GM19372 (cell line): Measurements from ENCODE around the gene STAC3.

Source experiments
- ATAC-seq: cut with Tn5 transposase; IDR thresholded peaks from one replicate; pipeline ENCODE4 v1.9.1; 2021; ENCODE audit warnings: mild to moderate bottlenecking, low read depth, moderate library complexity; ENCODE audit not compliant: unreplicated experiment

Gene STAC3

GRCh38 chr12:57255916-57256315 lies 4.9 kb upstream of the STAC3 start:
- ATAC-seq, result no peak

- ATAC-seq, result no peak
Measured at GRCh38 chr12:57254506-57255280, 3.7 kb upstream of the STAC3 start.

DNA sequence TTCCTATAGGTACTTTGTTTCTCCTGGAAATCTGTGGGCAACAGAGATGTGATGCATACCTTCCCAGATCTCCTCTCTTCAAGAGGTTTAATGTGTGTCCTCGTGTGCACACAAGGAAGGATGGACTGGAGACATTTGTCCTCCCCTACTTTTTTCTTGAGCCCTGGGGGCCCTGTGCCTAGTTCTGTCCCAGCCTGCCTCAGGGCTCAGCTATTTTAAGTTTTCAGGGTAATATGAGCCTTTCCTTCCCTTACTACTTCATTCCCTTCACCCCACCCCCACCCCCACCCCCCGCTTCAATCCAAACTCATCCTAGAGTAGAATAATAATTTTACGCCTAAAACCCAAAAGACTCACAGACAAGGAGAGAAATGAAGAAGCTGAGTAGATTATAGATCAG lies 446 bp downstream of the STAC3 start:
- no peak for ATAC-seq

DNA sequence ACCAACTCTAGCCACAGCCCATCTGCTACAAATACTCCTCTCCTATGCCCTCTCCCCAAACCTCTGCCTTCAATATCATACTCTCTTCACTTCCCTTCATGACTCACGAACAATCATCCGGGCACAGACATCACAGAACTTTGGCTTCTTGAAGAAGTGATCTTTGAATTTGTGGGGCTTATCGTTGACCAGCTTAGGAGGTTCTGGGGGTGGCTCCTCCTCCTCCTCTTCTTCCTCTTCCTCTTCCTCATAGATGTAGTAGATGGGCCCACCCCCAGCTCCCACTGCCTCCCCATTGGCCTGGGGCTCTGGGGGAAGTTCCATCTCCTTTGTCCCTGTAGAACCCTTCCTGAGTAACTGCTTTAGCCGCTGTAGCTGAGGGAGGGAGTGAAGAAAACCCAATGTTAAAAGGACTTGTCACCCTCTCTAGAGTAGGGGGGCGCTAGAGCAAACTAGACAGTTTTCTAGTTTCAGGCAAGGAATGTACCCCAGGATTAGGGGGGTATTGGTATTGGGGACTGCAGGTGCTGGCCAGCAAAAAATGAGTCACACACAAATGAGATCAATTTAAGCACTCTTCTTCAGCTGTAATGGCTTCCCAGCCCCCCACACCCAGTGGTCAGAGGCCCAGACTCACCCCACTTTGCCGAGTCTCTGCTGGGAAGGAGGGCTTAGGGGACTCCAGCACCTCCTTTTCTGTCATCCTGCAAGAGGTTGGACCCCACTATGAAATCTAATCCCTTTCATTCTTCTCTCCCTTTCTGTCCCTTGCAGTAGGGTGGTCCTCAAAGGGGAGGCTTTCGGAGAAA lies 1.8 kb downstream of the STAC3 start:
- no peak for ATAC-seq

DNA sequence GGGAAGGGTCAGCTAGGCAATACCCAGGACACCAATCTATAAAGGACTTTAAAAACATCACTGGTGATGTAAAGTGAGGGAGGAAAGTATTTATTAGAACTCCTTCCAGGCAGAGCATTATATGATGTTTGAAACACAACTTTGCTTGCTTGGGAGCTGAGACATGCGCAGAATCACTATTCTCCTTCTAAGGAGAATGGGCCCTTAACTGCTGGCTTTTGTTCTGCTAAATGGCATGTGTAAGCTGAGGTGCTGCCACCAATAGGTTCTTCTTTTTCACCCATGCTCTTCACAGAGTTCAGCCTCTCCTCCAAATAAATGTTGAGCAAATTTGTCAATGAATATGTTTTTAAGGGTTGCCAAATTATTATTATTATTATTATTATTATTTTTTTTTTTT lies 3.9 kb downstream of the STAC3 start:
- no peak for ATAC-seq

DNA sequence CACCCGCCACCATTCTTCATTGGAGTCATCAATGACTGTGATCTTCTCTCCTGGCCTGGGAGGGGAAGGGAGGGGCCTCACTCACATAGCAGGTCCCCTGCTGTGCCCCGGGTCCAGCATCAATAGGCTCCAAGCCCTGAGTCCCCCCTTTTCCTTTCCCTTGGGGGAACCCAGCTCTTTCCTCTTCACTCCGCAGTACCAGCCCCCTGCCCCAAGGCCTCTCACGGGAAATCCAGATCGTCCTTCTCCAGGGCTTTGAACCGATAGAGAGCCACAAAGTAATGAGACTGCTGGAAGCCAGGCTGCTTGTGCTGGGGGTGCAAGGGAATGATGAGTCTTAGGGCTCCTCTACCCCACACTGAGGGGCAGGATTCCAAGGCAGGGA lies 6.7 kb downstream of the STAC3 start:
- ATAC-seq, result no peak

GRCh38 chr12:57243521-57244311 lies 7.3 kb downstream of the STAC3 start:
- ATAC-seq, result no peak

DNA sequence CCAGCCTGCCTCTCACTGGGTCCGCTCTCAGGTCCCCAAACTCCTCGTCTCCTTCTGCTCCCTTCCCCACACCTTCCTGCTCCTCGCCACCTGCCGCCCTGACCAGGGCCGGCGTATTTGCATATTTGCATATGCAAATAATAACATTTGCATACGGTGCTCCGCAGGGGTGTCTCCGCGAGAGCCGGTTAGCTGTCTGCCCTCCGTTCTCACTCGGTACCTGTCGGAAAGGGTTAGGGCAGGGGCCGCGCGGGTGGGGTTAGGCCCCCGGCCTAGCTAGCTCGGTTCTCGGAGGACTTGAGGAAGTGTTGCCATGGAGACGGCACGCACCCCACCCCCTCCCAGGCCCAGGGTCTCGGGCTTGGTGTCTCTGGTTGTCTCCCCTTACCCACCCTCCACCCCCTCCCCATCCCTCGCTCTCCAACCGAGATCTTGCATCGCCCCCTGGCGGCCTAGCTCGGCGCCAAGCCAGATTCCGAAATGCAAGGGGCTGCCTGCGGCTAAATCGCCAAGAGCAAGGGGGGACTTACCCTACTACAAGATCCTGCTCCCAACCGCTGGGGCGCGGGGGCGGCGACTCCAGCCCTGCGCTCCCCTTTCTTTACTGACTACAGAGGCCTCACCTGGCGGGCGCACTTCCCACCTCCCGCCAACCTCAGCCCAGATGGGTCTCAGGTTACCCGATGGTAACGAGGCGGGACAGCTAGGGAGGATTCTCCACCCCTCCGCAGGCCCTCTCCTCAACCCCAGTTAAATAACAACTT lies 8.1 kb downstream of the STAC3 start:
- ATAC-seq, result peak; percentile 33

DNA sequence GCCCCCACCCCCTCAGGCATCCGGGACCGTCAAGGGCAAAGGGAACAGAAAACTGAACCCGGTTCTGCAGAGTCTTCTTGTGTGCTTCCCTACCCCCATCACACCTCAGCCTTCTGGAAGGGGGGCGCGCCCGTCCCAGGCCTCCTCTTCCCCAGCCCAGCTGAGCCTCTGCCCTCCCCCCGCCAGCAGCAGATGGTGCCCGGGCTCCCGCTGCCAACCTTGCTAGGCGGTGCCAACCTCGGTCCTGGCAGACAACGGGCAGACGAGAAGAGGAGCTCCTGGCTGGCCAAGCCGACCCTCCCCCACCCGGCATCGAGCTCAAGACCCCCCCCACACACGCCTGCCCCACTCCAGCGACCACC lies 8.7 kb downstream of the STAC3 start:
- no peak for ATAC-seq

DNA sequence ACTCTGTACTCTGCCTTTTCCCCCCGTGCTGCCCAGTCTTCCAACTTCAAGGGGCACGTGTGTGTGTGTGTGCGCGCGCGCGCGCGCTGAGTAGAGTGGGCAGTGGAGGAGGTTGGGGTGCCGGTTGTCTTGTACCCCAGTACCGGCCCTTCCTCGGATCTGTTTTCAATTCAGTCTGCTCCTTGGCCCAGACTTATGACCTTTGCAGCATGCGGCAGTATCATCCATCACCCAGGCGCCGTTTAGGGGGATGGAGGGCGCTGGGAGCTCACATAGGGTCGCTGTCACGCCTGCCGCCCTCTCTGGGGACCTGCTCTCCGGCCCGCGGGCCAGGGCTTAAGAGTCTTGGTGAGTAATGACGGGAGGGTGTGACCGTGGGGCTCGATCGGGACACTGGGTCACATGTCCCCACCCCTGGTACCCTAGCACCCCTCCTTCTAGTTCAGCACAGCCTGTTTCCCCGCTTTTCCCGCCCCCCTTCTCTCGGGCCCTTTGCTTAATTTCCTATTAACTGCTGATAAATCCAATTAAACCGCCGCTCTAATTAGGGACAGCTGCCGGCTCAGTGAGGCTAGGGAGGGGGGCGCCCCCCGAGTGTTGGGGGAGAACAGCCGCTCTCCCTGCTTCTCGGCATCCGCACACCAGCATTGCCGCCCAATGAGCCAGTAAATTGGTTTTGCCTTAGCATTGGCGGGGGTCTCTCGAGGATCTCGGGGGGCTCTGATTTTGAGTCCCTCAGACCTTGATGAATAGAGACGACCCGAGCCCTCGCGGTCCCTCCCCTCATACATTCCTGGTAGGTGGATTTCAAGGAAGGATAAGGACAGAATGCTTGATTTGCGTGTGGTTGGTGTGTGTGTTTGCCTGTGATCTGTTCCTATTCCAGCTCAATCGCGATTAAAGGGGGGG lies 9.3 kb downstream of the STAC3 start:
- no peak for ATAC-seq

DNA sequence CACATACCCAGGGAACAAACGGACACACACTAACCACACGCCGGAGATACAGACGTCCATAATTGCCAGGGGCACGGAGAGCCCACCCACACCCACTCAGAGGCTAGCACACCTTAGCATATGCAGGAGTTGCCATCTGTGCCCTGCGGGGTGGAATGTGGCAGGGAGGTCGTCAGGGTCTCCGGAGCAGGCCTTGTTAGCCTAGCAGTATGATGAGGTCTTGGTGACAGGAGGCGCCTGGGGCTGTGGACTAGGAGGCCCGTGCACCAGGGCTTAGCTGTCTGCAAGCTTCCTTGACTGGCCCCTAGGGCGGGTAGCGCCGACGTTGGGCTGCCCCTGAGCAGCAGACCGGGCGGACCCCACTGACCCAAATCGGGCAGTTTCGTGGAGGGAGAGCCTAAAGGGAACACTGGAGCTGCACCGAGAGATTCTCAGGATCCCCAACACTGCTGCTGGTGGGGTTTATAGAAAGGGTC lies 10.0 kb downstream of the STAC3 start:
- ATAC-seq, result no peak

DNA sequence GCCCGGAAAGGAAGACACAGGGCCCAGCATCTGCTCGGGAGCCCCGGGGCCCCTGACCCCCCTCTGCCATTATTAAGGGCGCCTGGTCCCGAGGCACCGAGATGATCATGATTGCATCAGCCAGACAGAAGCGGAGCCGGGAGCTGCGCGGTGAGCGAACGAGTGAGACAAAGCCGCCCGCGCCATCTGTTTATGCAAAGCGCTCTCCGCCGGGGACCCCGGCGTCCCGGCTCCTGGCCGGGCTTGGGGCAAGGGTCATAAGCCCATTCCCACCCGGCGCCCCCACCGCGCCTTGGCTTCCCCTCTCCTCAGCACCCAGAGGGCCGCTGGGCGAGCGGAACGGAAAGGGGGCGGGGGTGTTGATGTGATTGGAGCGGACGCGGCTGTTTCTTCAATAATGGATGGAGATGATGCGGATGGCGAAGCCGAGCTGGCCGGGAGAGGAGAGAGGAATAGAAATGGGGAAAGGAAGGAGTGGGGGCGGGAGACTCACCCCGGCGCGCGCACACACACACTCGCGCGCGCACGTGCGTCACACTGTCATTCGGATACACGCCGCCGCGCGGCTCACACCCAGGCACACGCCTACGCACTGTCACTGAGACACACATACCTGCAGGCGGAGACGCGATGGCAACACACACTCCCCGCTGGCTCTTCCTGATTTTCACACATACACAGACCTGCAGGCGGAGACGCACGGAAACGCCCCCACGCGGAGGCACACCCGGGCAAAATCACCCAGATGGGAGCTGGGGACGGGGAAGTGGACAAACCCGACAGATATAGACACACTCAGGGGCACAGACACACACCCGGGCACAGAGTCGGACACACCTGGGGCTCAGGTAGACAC lies 10.7 kb downstream of the STAC3 start:
- no peak for ATAC-seq

DNA sequence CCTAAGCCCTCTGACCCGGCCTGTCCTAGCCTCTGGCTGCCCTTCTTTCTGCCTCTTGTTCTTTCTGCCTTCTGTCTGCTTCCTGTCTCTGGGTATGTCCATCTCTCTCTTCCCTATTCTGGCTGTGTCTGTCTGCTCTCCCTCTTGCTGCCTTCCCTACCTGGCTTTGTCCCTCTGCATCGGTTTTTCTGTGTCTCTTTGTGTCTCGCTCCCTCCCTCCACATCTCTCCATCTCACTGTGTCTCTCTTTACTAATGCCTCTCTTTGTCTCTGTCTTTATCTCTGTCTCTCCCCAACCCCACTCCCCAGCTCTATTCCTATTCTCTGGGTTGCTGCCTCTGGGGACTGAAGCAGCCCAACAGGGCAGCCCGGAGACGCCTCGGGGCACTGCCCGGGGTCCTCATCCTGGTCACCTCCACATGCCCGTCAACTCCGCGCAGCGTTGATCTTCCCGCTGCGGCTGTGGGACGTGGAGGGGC lies 11.4 kb downstream of the STAC3 start:
- no peak for ATAC-seq

GRCh38 chr12:57238854-57239554 lies 12.0 kb downstream of the STAC3 start:
- peak; percentile 53 for ATAC-seq

GRCh38 chr12:57237932-57238853 lies 12.8 kb downstream of the STAC3 start:
- no peak for ATAC-seq

DNA sequence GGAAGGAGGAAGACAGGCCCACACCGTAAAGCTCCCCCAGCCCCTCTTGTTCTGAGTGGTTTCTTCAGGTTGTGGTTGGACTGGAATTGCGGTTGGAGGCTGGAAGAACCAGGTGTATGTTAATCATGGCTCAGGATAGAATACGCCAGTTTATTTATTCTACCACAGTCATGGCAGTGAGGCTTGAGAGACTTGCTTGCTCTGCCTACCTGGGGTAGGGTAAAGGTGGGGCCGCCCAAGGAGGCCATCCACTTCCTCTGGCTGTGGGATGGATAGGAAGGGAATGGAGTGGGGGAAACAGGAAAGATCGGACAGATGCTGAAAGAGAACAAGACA lies 13.4 kb downstream of the STAC3 start:
- ATAC-seq, result no peak
